Activated B cell treated with CpG ODN at 0.5 μM for 24 hours (primary cell): ENCODE data around the gene CERK. TPM values are rescaled to one million over a fixed set of nuclear protein-coding genes. Genes with fewer than 3 reads are reported as not detected.

Source experiments
- ATAC-seq: fragments of 200-7000 bp; cut with Tn5 transposase; one replicate; pipeline ENCODE4 v1.10.0; 2021; ENCODE audit warnings: low read depth, mild to moderate bottlenecking, moderate library complexity
- CTCF ChIA-PET: fragments of 350-600 bp; sonication (Branson Sonifier 250); formaldehyde crosslinking; loops from one replicate; lab custom pipeline; 2021; ENCODE audit warnings: antibody characterized with exemption; lab: Charles Lee
- POLR2A ChIA-PET: fragments of 350-600 bp; sonication (Branson Sonifier 250); formaldehyde crosslinking; loops from one replicate; lab custom pipeline; 2021; ENCODE audit warnings: antibody characterized with exemption; lab: Charles Lee
- DNase-seq: peaks from one replicate; pipeline ENCODE4 v3.0.0; 2022
- H3K27ac Mint-ChIP-seq: one replicate; pipeline ENCODE4 v1.8.0; 2020; ENCODE audit warnings: mixed read lengths
- H3K27me3 Mint-ChIP-seq: one replicate; pipeline ENCODE4 v1.8.0; 2021; ENCODE audit warnings: mixed read lengths
- H3K36me3 Mint-ChIP-seq: one replicate; pipeline ENCODE4 v1.8.0; 2021; ENCODE audit warnings: low read depth, mixed read lengths
- H3K4me1 Mint-ChIP-seq: one replicate; pipeline ENCODE4 v1.8.0; 2021; ENCODE audit warnings: mixed read lengths
- H3K4me3 Mint-ChIP-seq: one replicate; pipeline ENCODE4 v1.8.0; 2020; ENCODE audit warnings: mild to moderate bottlenecking, mixed read lengths
- H3K9me3 Mint-ChIP-seq: one replicate; pipeline ENCODE4 v1.8.0; 2020; ENCODE audit warnings: mixed read lengths
- CTCF ChIP-seq: fragments of 200-600 bp; IDR thresholded peaks from one replicate; pipeline ENCODE4 v1.8.0; 2022; ENCODE audit warnings: antibody characterized with exemption, mild to moderate bottlenecking
- intact Hi-C: fragments of 100-400 bp; cut with micrococcal nuclease; formaldehyde crosslinking; loops from one replicate; pipeline ENCODE4 v1.15.1; 2024
- total RNA-seq: library from RNA; stranded (reverse); gene quantifications from 2 replicates; pipeline ENCODE4 v1.2.3, GENCODE V29; 2022

CERK gene
- total RNA-seq, 1 donor from 2014 or later, result 13.8 TPM

- peaks cover 53% of the 10 kb centered on the region for H3K36me3 Mint-ChIP-seq
- no peak overlapping the region for H3K4me3 Mint-ChIP-seq
- TF ChIP-seq CTCF, result no peak
- POLR2A ChIA-PET, result no interaction called here
- no peak overlapping the region for H3K27ac Mint-ChIP-seq
- ATAC-seq (no peak), DNase-seq (no peak)
- H3K27me3 Mint-ChIP-seq, result no peaks in the 10 kb centered on the region
- no peaks in the 10 kb centered on the region for H3K9me3 Mint-ChIP-seq
- CTCF ChIA-PET, result interaction anchor here (2.1 kb wide), 1 partner anchor 124 kb away, joined by 10 read pairs; no protein-coding TSS in a partner anchor
- intact Hi-C loops, result no loop called here
- peaks cover 35% of the 10 kb centered on the region for H3K4me1 Mint-ChIP-seq
Observed at GRCh38 chr22:46687460-46687859, 50.6 kb downstream of the CERK start.

GRCh38 chr22:46687048-46687444 lies 51.0 kb downstream of the CERK start:
- Mint-ChIP-seq H3K4me3 (no peak overlapping the region), H3K4me1 (peaks cover 35% of the 10 kb centered on the region), H3K27me3 (no peaks in the 10 kb centered on the region), H3K27ac (no peak overlapping the region), H3K36me3 (peaks cover 53% of the 10 kb centered on the region), H3K9me3 (no peaks in the 10 kb centered on the region)
- no peak for DNase-seq
- no peak for TF ChIP-seq CTCF
- intact Hi-C loops, result no loop called here
- no peak for ATAC-seq
- ChIA-PET CTCF (interaction anchor here (2.1 kb wide), 1 partner anchor 123 kb away, joined by 10 read pairs; no protein-coding TSS in a partner anchor), POLR2A (no interaction called here)

GRCh38 chr22:46686221-46687047 lies 51.6 kb downstream of the CERK start:
- no peak for DNase-seq
- no peak overlapping the region for H3K4me3 Mint-ChIP-seq
- no peak overlapping the region for H3K27ac Mint-ChIP-seq
- H3K4me1 Mint-ChIP-seq, result peaks cover 35% of the 10 kb centered on the region
- ChIA-PET CTCF (interaction anchor here (2.1 kb wide), 1 partner anchor 123 kb away, joined by 10 read pairs; no protein-coding TSS in a partner anchor), POLR2A (interaction anchor here (1.1 kb wide), 1 partner anchor 63 kb away, joined by 4 read pairs; no protein-coding TSS in a partner anchor)
- H3K36me3 Mint-ChIP-seq, result peaks cover 47% of the 10 kb centered on the region
- intact Hi-C loops, result no loop called here
- H3K9me3 Mint-ChIP-seq, result no peaks in the 10 kb centered on the region
- ATAC-seq, result no peak
- H3K27me3 Mint-ChIP-seq, result no peaks in the 10 kb centered on the region
- TF ChIP-seq CTCF, result no peak

- intact Hi-C loops, result loop anchor here (1.0 to 2.0 kb wide), 7 partner anchors 10 to 121 kb away; partner anchors contain the start of gene TBC1D22A
- POLR2A ChIA-PET, result interaction anchor here (0.6 to 2.5 kb wide), 5 partner anchors 11 to 121 kb away, joined by 3 to 5 read pairs (median 4); partner anchors contain the start of gene TBC1D22A
Observed at GRCh38 chr22:46684706-46685105, 53.3 kb downstream of the CERK start.

More at GRCh38 chr22:46684706-46685105, 53.3 kb downstream of the CERK start:
- peaks cover 31% of the 10 kb centered on the region for H3K36me3 Mint-ChIP-seq
- CTCF ChIA-PET, result interaction anchor here (1.2 kb wide), 1 partner anchor 121 kb away, joined by 4 read pairs; no protein-coding TSS in a partner anchor
- ATAC-seq (peak; percentile 92), DNase-seq (peak; percentile 51)
- no peaks in the 10 kb centered on the region for H3K9me3 Mint-ChIP-seq
- peaks cover 35% of the 10 kb centered on the region for H3K4me1 Mint-ChIP-seq
- peak overlapping the region; percentile 65 for H3K27ac Mint-ChIP-seq
- H3K27me3 Mint-ChIP-seq, result no peaks in the 10 kb centered on the region
- TF ChIP-seq CTCF, result no peak
- H3K4me3 Mint-ChIP-seq, result peak overlapping the region; percentile 61
